Measurements from ENCODE around the gene CCNB2.

CCNB2 gene

DNA sequence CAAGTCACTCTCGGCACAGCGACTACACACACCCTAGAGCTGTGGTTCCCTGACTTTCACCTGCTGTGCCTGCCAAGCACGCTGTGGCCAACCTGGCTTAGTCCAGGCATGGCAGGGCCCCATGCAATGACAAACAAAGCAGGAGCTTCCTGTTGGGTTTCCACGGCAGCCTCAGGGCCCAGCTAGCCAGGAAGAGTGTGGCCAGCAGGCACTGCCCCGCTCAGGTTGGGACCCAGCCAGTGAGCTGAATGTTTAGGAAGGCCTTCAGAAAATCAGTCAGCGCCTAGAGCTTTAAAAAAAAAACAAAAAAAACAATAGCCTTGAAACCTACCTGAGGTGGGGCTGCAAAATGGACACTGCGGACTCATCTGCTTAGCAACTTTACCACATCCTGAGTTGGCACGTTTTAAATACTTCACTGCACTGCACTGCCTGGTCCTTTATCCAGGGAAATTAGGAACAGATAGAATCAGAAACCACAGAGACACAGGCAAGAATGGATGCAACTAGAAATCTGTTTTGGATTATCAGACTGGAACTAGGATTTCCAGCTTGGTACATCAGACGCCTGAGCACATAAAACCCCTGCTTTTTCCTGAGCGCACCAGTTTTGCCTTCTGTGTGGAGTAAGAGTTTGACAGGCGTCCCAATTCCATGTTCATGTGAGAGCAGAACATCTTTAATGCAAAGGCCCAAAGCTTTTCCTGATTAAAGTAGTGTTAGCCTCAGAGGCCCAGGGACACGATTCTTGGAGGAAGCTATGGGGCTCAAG is 65.5 kb downstream of the CCNB2 start:
- DNase-seq (ENCODE audit: low read depth), result peak; percentile 87
- TF ChIP-seq, protein P1, sequence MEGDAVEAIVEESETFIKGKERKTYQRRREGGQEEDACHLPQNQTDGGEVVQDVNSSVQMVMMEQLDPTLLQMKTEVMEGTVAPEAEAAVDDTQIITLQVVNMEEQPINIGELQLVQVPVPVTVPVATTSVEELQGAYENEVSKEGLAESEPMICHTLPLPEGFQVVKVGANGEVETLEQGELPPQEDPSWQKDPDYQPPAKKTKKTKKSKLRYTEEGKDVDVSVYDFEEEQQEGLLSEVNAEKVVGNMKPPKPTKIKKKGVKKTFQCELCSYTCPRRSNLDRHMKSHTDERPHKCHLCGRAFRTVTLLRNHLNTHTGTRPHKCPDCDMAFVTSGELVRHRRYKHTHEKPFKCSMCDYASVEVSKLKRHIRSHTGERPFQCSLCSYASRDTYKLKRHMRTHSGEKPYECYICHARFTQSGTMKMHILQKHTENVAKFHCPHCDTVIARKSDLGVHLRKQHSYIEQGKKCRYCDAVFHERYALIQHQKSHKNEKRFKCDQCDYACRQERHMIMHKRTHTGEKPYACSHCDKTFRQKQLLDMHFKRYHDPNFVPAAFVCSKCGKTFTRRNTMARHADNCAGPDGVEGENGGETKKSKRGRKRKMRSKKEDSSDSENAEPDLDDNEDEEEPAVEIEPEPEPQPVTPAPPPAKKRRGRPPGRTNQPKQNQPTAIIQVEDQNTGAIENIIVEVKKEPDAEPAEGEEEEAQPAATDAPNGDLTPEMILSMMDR (IDR thresholded peaks at IDR 0.05; ENCODE audit: control insufficient read depth, extremely low read depth, insufficient read depth), result no peak
- H3K4me3 ChIP-seq (ENCODE audit: low read depth, low read length), result no peak overlapping the region

DNA sequence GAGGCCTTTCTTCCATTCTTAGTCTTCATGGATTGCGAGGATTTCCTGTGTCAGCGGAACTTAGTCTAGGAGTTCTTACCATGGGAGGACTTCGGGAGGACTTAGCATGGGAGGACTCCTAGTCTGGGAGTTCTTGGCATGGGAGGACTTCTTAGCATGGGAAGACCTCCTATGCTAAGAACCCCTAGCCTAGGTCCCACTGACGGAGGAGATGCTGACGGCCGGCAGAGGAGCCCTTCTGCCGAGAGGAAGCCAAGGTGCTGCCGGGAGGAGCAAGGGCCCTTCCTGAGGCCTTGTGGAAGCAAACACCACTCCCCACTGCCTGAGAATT is 66.1 kb downstream of the CCNB2 start:
- H3K4me3 ChIP-seq (ENCODE audit: low read depth, low read length), result no peak overlapping the region
- no peak for DNase-seq (ENCODE audit: low read depth)
- TF ChIP-seq, protein P1 (IDR thresholded peaks at IDR 0.05; ENCODE audit: control insufficient read depth, extremely low read depth, insufficient read depth), result no peak

- no peak overlapping the region for H3K4me3 ChIP-seq (ENCODE audit: low read depth, low read length)
- TF ChIP-seq, protein P1 (IDR thresholded peaks at IDR 0.05; ENCODE audit: control insufficient read depth, extremely low read depth, insufficient read depth), result no peak
- no peak for DNase-seq (ENCODE audit: low read depth)
These were observed 67.4 kb downstream of the CCNB2 start for GRCh38 chr15:59172289-59172901.

DNA sequence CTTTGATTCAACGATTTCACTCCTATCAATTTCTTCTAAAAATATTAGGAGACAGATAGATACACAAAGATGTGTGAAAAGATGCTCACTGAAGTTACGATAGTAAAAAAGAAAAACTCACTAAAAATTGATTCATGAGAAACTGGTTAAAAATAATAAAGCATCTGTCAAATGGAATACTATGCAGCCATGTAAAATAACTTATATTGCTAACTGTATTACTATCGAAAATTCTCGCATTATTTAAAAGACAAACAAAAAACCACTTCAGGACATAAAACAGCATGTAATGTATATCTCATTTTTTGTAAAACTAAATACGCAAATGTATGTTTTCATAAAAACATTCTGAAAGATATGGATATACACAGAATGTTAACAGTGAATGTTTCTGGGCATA is 68.2 kb downstream of the CCNB2 start:
- TF ChIP-seq, protein P1 (IDR thresholded peaks at IDR 0.05; ENCODE audit: control insufficient read depth, extremely low read depth, insufficient read depth), result no peak
- DNase-seq (ENCODE audit: low read depth), result no peak
- H3K4me3 ChIP-seq (ENCODE audit: low read depth, low read length), result no peak overlapping the region

DNA sequence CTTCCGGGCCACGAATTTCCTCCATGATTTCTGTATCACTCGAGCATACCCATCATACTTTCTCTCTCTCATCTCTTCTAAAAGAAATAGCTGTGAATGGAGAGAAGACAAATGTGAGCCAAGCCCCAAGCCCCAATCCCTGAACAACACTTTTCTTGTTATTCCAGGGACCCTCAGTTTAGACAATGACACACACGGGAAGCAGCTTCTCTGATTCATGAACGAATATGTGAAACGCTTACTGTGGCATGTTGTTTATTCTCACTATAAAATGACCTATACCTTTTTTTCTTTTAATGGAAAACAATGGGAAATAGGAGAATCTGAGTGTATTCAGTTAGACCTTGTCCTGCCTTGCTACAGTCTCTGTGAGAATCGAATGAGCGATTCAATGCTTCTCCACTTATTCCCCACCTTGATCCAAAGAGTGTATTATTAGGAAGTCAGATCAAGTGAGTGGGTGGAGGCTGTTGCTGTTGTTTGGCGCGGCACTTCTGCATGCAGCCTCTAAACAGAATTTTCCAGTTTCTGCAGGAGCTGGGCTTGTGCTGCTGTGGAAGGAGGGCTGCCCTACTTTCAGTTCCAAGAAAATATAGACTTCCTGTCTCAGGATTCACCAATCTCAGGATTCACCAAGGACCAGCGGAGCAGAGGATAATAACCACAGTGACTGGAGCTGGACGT is 69.3 kb downstream of the CCNB2 start:
- H3K4me3 ChIP-seq (ENCODE audit: low read depth, low read length), result no peak overlapping the region
- DNase-seq (ENCODE audit: low read depth), result no peak
- TF ChIP-seq, protein P1 (IDR thresholded peaks at IDR 0.05; ENCODE audit: control insufficient read depth, extremely low read depth, insufficient read depth), result no peak
